HG03571 (cell line): ENCODE data around the gene AKR1C4.
"Not testable (repeated sequence)": the region's sequence is repeated elsewhere in the genome, so short reads cannot be mapped to it uniquely, and the experiment has no call there.

ENCODE experiments used
- ATAC-seq: cut with Tn5 transposase; IDR thresholded peaks from one replicate; pipeline ENCODE4 v1.9.1; 2021; ENCODE audit not compliant: unreplicated experiment

The AKR1C4 gene

DNA sequence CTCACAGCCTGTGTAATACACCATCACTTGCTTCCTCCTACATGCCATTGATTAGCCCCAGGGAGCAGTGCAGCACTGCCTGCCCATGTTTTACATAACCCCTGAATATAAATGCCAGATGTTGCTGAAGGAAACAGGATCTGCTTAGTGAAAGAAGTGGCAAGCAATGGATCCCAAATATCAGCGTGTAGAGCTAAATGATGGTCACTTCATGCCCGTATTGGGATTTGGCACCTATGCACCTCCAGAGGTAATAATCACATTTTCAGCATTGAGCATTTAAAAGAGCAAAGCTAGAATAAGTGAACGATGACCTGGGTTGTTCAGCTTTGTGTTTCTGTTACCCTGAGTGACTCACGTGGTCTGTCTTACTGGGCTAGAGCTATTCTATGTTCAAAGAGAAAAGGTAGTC is at the start of gene AKR1C4:
AKR1C4 (plus strand) TSS at position 136 of the 412 bp plus-strand sequence; CDS start at position 167, 31 bp downstream.
- no peak for ATAC-seq

DNA sequence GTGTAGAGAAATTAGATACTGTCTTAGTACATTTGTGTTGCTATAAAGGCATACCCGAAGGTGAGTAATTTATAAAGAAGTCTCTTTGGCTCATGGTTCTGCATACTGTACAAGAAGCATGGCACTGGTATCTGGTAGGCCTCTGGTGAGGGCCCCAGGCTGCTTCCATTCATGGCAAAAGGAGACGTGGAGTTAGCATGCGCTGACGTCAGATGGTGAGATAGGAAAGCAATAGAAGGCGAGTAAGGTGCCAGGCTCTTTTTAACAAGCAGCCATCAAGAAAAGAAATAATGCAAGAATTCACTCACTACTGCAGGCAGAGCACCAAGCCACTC is 49.8 kb upstream of the AKR1C4 start:
- no peak for ATAC-seq

DNA sequence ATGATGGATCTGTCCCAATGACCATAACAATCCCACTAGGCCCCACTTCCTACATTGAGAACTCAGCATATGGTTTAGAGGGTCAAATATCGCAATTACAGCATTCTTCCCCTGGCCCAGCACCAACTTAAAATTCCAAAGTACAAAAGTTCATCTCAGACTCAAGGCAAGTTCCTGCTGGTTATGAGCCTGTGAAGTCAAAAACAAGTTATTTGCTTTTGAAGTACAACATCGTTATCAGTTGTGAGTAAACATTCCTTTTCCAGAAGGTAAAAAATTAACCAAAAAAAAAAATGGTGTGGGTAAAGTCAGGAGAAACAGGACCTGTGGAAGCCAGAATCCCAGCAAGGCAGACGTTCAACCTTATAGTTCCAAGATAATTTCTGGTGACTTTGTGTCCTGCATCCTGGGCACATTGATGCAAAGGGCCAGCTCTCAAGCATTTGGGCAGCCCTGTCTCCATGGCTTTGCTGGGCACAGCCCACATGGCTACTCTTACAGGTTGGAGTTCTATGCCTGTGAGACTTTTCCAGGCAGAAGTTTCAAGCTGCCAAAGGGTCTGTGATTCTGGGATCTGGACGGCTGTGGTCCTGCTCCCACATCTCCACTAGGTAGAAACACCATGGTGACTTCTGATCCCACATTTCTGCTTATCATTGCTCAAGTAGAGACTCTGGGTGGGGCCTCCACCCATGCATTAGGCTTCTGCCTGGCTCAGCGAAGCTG is 49.2 kb upstream of the AKR1C4 start:
- no peak for ATAC-seq

DNA sequence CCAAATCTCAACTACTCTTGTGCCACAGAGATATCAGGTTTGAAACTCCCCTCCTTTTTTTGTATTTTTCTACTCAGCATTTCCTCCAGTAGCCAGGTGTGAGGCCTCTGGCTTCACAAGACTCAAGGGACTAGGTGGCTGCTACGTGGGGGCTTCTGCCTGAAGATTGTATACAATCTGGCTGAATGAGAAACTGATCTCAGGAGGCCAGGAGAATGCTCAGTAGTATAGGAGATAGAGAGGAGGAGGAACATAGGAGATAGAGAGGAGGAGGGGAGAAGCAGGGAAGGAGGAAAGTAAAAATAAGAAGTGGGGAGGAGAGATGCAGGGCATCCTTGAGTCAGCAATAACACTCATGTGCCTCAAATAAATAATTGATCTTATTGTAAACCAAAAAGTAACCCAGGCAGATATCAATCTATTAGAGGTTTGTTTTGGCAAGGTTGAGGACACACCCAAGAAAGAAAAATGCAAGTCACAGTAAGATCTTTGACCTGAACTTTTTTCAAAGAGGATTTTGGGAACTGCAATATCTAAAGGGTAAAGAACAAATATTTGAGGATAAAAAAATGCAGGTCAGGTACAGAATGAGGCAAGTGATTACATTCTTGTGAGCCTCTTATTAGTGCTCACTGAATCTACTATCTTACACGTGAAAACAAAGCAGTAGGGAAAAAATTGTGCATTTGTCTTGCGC is 48.5 kb upstream of the AKR1C4 start:
- no peak for ATAC-seq

DNA sequence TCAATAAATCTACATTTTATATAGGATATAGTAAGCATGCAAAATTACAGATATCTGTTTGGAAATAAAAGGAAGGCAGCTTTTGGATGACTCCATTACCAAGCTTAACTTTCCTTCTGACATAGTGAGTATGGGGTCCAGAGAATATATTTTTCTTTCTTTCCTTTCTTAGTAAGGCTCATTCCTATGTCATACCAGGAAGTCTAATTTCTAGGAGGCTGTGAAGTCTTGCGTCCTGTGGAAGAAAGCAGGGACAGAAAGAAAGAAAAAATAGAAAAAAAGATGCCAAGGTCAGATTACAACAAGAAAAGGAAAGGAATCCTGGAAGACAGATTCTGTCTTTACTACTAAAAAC is 48.0 kb upstream of the AKR1C4 start:
- no peak for ATAC-seq

DNA sequence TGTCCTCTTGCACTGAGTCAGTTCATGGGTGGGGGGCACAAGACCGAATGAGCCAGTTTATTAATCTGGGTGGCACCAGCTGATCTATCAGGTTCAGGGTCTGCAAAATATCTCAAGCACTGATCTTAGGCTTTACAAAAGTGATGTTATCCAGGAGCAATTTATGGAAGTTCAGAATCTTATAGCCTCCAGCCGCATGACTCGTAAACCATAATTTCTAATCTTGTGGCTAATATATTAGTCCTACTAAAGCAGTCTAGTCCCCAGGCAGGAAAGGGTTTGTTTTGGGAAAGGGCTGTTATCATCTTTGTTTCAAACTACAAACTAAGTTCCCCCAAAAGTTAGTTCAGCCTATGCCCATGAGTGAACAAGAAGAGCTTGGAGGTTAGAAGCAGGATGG is 45.6 kb upstream of the AKR1C4 start:
- no peak for ATAC-seq

DNA sequence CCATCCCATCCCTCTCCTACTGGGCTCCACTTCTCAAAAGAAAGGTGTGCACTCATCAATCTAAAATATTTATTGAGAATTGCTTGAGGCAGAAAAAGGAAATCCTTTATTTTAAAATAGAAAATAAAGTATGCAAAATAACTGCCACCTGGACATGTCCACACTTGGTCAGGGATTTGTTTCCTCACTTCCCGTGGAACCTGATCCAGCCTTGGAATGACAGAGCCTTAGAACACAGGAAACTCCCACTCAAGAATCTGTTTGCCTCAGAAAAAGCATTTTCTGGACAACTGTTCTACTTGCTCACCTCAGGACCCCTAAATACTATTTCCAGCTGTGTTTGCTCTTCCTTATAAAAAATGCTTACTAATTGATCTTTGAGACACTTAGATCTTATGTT is 40.7 kb upstream of the AKR1C4 start:
- ATAC-seq: no peak

DNA sequence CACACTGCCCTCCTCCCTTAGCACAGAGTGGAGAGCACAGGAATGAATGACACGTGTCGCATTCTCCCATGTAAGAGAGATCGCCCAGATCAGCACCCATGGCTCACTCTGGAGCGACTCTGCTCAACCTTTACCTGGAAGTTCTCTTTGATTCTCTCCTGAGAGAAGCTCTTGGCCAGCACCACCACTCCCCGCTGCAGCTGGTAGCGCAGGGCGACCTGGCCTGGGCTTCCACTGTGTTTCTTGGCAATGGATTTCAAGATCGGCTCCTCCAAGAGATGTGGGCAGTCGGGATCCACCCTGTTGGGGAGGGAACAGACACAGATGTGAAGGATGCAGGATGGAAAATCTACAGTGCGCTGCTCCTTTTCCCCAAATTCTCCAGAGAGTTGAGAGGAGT is 39.1 kb upstream of the AKR1C4 start:
- ATAC-seq: no peak

DNA sequence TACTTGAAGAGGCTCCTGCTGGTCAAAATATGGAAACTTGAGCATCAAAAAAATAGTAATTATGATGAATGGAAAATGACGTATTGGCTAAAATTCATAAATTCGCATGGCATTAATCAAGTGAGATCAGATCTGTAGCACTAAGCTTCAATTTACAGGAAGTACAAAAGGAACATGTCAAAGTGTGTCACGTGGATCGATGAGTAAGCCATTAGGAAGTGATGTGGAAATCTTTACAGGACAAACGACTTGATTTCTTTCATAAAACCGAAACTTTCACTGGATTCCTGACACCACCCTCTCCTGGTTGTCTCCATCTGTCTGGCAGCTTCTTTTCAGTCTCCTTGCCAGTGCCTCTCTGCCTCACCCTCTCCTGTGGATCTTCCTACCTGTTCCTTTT is 37.5 kb upstream of the AKR1C4 start:
- ATAC-seq: no peak

DNA sequence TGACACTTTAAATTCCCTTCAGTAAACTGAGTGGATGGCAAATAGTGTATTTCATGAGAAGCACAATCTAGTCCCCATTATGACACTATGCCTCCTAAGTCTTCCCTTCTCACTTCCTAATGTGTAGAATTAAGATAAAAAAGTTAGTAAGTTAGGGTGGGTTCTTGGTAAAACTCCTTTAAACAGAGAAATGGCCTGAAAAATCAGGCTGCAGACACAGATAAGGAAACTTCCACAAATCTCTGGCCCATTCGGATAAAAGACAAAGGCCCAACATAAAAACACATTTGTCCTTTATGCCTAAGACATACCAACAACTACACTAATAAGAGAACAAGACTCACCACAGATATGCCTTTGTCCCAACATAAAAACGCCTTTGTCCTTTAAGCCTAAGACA is 33.1 kb upstream of the AKR1C4 start:
- no peak for ATAC-seq

DNA sequence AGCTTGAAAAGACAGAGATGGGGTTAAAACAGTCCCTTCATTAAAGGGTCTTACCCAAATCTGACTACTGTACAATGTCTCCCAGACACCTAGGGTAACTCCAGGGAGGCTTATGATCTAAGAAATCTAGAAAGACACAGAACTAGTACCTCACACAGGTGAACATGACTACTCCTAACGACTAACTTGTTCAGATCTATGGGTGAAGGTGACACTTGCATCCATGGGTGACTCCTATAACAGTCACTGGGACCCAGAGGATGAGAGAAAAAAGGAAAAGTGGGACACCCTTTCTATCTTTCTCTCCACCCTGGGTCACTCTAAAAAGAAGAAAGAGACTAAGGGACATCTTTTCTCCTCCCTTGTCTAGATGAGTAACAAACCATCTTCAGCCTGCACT is 30.9 kb upstream of the AKR1C4 start:
- ATAC-seq: no peak

DNA sequence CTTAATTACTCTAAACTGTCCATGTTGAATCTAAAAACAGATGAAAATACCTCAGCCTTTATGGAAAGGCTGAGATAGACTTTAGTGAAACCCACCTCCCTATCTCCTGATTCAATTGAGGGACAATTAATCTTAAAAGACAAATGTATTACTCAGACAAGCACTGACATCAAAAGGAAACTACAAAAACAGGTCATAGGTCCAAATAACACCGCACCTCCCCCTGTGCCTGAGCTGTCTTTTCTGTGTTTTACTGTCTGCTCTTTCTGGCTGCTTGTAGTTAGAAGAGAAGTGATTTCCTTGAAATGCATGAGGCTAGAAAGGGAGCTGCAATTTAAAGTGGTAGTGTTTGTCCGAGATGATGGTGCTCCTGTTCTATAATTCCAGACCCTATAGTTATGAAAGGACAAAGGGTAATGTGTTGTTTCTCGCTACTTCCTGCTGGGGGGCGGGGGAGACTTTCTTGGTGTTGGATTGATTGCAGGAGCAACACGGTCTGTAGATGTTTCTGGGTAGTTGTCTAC is 27.7 kb upstream of the AKR1C4 start:
- ATAC-seq: no peak

DNA sequence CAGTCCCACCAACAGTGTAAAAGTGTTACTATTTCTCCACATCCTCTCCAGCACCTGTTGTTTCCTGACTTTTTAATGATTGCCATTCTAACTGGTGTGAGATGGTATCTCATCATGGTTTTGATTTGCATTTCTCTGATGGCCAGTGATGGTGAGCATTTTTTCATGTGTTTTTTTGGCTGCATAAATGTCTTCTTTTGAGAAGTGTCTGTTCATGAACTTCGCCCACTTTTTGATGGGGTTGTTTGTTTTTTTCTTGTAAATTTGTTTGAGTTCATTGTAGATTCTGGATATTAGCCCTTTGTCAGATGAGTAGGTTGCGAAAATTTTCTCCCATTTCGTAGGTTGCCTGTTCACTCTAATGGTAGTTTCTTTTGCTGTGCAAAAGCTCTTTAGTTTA is 21.1 kb upstream of the AKR1C4 start:
- ATAC-seq: not testable (repeated sequence)

DNA sequence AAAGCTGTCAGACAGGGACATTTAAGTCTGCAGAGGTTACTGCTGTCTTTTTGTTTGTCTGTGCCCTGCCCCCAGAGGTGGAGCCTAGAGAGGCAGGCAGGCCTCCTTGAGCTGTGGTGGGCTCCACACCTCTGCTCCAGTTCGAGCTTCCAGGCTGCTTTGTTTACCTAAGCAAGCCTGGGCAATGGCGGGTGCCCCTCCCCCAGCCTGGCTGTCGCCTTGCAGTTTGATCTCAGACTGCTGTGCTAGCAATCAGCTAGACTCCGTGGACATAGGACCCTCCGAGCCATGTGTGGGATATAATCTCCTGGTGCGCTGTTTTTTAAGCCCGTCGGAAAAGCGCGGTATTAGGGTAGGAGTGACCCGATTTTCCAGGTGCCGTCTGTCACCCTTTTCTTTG is 16.1 kb upstream of the AKR1C4 start:
- not testable (repeated sequence) for ATAC-seq

DNA sequence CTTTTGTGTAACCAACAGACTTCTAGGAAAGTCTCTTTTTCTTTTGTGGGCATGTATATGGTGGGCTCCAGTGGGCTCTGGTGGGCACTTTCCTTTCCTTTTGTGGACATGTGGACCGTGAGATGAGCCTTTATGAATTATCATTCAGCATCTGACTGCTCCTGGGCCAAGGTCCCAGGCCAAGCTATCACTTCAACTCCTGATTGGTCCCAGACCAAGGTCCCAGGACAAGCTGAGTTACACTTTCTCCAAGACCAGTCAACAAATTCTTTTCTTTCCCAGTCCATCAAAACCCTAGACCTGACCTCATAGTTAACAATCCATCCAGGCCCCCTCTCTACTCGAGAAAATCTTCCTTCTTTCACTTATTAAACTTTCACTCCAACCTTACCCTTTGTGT is 12.7 kb upstream of the AKR1C4 start:
- no peak for ATAC-seq

DNA sequence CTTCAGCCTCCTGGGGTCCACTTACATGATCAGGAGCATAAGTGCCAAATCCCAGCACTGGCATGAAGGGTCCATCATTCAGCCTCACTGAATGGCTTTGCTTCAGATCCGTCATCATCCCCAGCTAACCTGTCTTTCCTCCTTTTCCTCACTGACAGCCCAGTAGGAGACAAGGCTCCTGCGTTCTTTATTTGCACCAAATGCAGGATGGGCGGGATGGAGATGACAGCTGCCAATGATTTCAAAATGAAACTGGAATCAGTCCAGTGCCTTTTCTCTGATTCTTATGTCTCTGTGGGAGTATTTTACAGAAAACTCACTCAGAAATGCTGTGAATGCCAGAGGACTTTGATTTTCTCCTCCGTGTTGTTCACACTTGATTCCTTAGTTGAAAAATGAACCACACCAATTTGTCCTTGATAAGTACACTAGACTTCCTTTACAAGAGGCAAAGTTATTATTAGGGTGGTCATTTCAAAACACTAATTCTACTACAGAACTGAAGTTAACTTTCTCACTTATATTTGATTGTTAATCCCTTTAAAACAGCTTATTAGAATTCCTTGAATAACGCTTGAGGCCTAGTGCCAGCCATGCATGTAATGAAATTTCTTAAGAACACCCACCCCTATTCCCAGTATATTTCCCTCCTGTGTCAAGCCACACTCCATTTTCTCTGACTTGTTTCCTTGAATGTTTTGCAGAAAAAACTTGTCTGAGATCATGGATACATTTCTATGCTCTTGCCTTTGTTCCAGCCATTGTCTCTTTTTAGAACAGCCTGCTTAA is 11.5 kb upstream of the AKR1C4 start, which contains the start of gene AKR1C8:
AKR1C8 (minus strand) TSS at position 164 of the 789 bp plus-strand sequence; CDS start at position 118, 46 bp downstream.
- no peak for ATAC-seq

DNA sequence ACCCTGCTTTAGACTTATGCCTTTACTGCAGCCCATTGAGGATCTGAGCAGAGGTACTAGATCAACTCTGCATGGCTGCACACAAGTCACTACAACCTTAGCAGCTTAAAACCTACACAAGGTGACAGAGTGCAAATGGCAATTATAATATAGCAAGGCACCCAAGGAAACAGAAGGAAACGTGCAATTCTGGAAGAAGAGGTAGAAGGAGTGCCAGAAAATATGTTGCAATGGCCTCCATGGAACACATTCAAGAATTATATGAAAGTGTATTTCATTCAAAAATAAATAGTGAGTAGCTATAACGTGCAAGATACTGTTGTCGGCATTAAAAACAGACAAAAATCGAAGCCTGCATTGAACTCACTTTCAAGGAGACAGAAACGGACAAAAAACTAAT is 8.8 kb upstream of the AKR1C4 start:
- ATAC-seq: no peak

DNA sequence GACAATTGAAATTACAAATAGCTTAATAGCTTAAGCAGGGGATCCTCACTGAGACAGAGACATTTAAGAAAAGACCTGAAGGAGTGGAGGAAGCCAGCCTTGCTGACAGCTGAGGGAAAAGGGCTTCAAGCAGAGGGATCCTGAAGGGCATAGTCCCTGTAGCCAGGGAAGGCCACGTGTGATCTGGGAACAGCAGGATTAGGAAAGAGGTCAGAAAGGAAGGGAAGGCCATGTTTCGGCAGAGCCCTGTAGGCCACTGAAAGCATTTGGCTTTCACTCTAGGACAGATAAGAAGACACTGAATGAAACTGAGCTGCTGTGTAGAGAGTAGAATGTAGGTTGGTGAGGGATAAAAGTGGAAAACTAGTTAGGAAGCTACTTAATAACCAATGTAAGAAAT is 8.3 kb upstream of the AKR1C4 start:
- ATAC-seq: no peak

DNA sequence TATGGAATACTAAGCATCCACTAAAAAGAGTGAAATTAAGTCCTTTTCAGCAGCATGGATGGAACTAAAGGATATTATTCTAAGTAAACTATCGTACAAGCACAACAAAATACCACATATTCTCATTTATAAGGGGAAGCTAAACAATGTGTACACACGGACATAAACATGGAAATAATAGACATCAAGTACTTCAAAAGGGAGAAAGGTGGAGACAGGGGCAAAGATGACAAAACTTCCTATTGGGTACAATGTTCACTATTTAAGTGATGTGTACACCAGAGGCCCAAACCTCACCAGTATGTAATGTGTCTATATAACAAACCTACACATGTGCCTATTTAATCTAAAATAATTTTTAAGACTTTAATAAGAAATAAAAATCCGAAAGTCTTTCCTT is 2.2 kb upstream of the AKR1C4 start:
- no peak for ATAC-seq

DNA sequence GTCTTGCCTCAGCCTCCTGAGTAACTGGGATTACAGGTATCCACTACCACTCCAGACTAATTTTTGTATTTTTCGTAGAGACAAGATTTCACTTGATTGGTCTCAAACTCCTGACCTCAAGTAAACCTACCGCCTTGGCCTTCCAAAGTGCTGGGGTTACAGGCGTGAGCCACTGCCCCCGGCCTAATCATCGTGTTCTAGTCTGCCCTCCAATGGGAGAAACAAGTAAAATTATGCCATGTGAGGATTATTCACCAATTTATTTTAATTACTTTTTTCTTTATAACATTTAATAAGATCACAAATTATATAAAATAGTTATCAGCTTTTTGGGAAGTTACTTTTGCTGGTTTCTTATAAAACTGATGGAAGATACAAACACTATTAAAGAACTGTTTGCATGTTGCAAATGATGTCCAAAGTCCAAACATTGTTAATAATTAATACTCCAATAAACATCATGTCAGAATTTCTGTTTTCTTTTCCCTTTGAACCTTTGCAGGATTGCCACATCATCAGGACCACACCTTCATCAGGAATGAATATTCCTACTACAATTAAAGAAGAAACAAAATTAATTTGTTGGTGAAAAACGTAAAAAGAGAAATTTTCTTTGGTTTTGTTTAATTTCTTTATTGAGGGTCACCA is 786 bp upstream of the AKR1C4 start:
- no peak for ATAC-seq

DNA sequence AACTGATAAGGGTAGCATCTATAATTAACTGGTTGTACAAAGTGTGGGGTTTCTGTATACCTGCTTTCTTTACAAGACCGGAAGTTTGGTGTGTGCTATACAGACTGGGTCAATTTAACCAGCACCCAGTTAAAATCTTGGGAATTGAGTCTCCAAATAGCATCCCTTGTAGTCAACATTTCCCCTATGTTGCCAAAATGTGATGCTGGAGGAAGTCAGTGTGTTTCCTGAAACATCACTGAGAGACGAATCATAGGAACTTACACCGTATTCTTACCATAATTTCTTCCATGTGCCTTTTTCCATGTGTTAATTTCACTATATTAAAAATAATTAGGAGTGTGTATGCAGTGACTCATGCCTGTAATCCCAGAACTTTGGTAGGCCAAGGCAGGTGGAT is 1.7 kb downstream of the AKR1C4 start:
- no peak for ATAC-seq
